ENCODE results near the gene MCC. TPM values are rescaled to one million over a fixed set of nuclear protein-coding genes. Genes with fewer than 3 reads are reported as not detected.

Gene MCC
- total and polyA plus RNA-seq, 2 donors (not counting 1 experiment from before 2014, with no cell fraction given): 0.09 to 0.32 TPM

GRCh38 chr5:113223831-113224604 is 264.2 kb downstream of the MCC start:
- 94% methylated on average over 9 of the region's 13 CpGs for WGBS (ENCODE audit: insufficient coverage)
- no peaks in the 10 kb centered on the region for H3K79me2 ChIP-seq (ENCODE audit: control insufficient read depth, insufficient read depth, low read length)
- CTCF ChIA-PET: no interaction called here

GRCh38 chr5:113223315-113223714 is 264.9 kb downstream of the MCC start:
- Mint-ChIP-seq H3K4me1 (no peaks in the 10 kb centered on the region), H3K27ac (no peak overlapping the region), H3K4me3 (no peak overlapping the region), H3K27me3 (peaks cover 19% of the 10 kb centered on the region), H3K9me3 (ENCODE audit: insufficient read depth) (no peaks in the 10 kb centered on the region)
- DNase-seq: no peak
- Histone ChIP-seq H3K4me3 (ENCODE audit: control extremely low read depth in 1 of 5, extremely low read depth in 1 of 5, insufficient read depth in 1 of 5, low read depth in 2 of 5, low read length in 4 of 5) (no peak overlapping the region), H3K27ac (ENCODE audit: low read length in 2 of 2) (no peak overlapping the region), H3K79me2 (ENCODE audit: control insufficient read depth, insufficient read depth, low read length) (no peaks in the 10 kb centered on the region), H3K4me1 (ENCODE audit: control insufficient read depth in 2 of 2, insufficient read depth in 2 of 2, low read length in 2 of 2) (no peaks in the 10 kb centered on the region), H3K36me3 (replicated peaks in 1 of 2; ENCODE audit: control extremely low read depth in 1 of 2, control insufficient read depth in 1 of 2, extremely low read depth in 1 of 2, insufficient read depth in 2 of 2, low read length in 1 of 2) (no peaks in the 10 kb centered on the region), H3K27me3 (replicated peaks in 1 of 4; ENCODE audit: control extremely low read depth in 1 of 4, control insufficient read depth in 3 of 4, insufficient read depth in 4 of 4, low read length in 3 of 4) (peaks cover 0 to 5% (median 1%) of the 10 kb centered on the region in 4 experiments), H3K9me3 (ENCODE audit: control extremely low read depth in 1 of 3, control insufficient read depth in 2 of 3, insufficient read depth in 1 of 3, low read length in 2 of 3) (no peaks in the 10 kb centered on the region), H3K9ac (ENCODE audit: low read length) (no peak overlapping the region), H2AFZ (ENCODE audit: insufficient read depth, low read depth, low read length, poor library complexity, severe bottlenecking) (no peak overlapping the region), H3K4me2 (replicated peaks; ENCODE audit: low read depth, low read length, poor library complexity, severe bottlenecking) (no peak overlapping the region), H4K20me1 (ENCODE audit: control insufficient read depth, insufficient read depth, low read length, poor library complexity, severe bottlenecking) (no peaks in the 10 kb centered on the region)
- no peak for ATAC-seq (ENCODE audit: low read depth)
- POLR2A ChIA-PET: no interaction called here
- no peak for TF ChIP-seq EZH2 (IDR thresholded peaks at IDR 0.05; ENCODE audit: borderline replicate concordance, insufficient read depth, low read depth, low read length, poor library complexity, severe bottlenecking)
- TF ChIP-seq, protein P1, sequence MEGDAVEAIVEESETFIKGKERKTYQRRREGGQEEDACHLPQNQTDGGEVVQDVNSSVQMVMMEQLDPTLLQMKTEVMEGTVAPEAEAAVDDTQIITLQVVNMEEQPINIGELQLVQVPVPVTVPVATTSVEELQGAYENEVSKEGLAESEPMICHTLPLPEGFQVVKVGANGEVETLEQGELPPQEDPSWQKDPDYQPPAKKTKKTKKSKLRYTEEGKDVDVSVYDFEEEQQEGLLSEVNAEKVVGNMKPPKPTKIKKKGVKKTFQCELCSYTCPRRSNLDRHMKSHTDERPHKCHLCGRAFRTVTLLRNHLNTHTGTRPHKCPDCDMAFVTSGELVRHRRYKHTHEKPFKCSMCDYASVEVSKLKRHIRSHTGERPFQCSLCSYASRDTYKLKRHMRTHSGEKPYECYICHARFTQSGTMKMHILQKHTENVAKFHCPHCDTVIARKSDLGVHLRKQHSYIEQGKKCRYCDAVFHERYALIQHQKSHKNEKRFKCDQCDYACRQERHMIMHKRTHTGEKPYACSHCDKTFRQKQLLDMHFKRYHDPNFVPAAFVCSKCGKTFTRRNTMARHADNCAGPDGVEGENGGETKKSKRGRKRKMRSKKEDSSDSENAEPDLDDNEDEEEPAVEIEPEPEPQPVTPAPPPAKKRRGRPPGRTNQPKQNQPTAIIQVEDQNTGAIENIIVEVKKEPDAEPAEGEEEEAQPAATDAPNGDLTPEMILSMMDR (IDR thresholded peaks at IDR 0.05): no peak
- CTCF ChIA-PET: no interaction called here
- intact Hi-C loops (cut with micrococcal nuclease): no loop called here
- 90% methylated on average over 2 of the region's 3 CpGs for WGBS (ENCODE audit: insufficient coverage)

More at GRCh38 chr5:113223831-113224604, 264.2 kb downstream of the MCC start:
- Histone ChIP-seq H3K4me1 (ENCODE audit: control insufficient read depth in 2 of 2, insufficient read depth in 2 of 2, low read length in 2 of 2) (no peaks in the 10 kb centered on the region), H3K4me3 (ENCODE audit: control extremely low read depth in 1 of 5, extremely low read depth in 1 of 5, insufficient read depth in 1 of 5, low read depth in 2 of 5, low read length in 4 of 5) (no peak overlapping the region), H3K9ac (ENCODE audit: low read length) (no peak overlapping the region), H3K36me3 (replicated peaks in 1 of 2; ENCODE audit: control extremely low read depth in 1 of 2, control insufficient read depth in 1 of 2, extremely low read depth in 1 of 2, insufficient read depth in 2 of 2, low read length in 1 of 2) (no peaks in the 10 kb centered on the region), H3K27ac (ENCODE audit: low read length in 2 of 2) (no peak overlapping the region), H3K27me3 (replicated peaks in 1 of 4; ENCODE audit: control extremely low read depth in 1 of 4, control insufficient read depth in 3 of 4, insufficient read depth in 4 of 4, low read length in 3 of 4) (peaks cover 0 to 5% (median 1%) of the 10 kb centered on the region in 4 experiments), H4K20me1 (ENCODE audit: control insufficient read depth, insufficient read depth, low read length, poor library complexity, severe bottlenecking) (no peaks in the 10 kb centered on the region), H3K4me2 (replicated peaks; ENCODE audit: low read depth, low read length, poor library complexity, severe bottlenecking) (no peak overlapping the region), H3K9me3 (ENCODE audit: control extremely low read depth in 1 of 3, control insufficient read depth in 2 of 3, insufficient read depth in 1 of 3, low read length in 2 of 3) (no peaks in the 10 kb centered on the region), H2AFZ (ENCODE audit: insufficient read depth, low read depth, low read length, poor library complexity, severe bottlenecking) (no peak overlapping the region)
- no peaks in the 10 kb centered on the region for H3K4me1 Mint-ChIP-seq
- H3K9me3 Mint-ChIP-seq (ENCODE audit: insufficient read depth): no peaks in the 10 kb centered on the region
- POLR2A ChIA-PET: no interaction called here
- DNase-seq (no peak), ATAC-seq (ENCODE audit: low read depth) (no peak)
- H3K27me3 Mint-ChIP-seq: peaks cover 26% of the 10 kb centered on the region
- H3K4me3 Mint-ChIP-seq: no peak overlapping the region
- TF ChIP-seq EZH2 (IDR thresholded peaks at IDR 0.05; ENCODE audit: borderline replicate concordance, insufficient read depth, low read depth, low read length, poor library complexity, severe bottlenecking): no peak
- TF ChIP-seq, protein P1 (IDR thresholded peaks at IDR 0.05): no peak
- H3K27ac Mint-ChIP-seq: no peak overlapping the region
- intact Hi-C loops (cut with micrococcal nuclease): no loop called here

Measured in B cell (primary cell).